GM20000 (cell line): ENCODE data around the gene ZNF429.
"Not testable (repeated sequence)": the region's sequence is repeated elsewhere in the genome, so short reads cannot be mapped to it uniquely, and the experiment has no call there.

ENCODE experiments used
- DNase-seq: peaks from one replicate; pipeline ENCODE4 v3.0.0; 2012; ENCODE audit warnings: low spot score
- TF ChIP-seq, protein P1 (sequence below): IDR thresholded peaks from 2 replicates; pipeline ENCODE4 v1.5.1; 2012; ENCODE audit warnings: mild to moderate bottlenecking, control low read depth; ENCODE audit errors: extremely low read depth, missing control alignments

ZNF429 gene

DNA sequence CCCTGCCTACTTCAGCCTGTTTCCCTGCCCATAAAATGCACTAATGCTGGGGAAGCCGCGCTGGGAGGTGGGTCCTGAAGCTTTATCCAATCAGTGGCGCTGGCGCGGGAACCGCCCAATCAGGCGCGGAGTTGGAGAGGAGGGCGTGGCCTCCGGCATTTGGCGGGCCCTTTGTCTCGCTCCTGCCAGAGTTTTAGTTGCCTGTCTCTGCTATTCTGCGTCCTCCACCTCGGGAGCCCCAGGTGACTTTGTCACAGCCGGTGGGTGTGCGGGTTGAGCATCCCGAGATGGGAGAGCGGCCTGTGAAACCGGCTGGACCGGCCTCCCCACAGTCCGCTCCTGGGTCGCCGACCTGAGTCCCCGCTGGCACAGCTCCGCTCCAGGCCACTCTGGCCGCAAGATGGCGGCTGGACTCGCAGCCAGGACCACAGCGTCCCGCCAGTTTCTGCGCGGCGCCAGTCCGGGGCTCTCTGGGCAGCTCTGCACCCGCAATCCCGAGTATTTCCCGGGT lies 30.7 kb upstream of the ZNF429 start:
- TF ChIP-seq, protein P1, sequence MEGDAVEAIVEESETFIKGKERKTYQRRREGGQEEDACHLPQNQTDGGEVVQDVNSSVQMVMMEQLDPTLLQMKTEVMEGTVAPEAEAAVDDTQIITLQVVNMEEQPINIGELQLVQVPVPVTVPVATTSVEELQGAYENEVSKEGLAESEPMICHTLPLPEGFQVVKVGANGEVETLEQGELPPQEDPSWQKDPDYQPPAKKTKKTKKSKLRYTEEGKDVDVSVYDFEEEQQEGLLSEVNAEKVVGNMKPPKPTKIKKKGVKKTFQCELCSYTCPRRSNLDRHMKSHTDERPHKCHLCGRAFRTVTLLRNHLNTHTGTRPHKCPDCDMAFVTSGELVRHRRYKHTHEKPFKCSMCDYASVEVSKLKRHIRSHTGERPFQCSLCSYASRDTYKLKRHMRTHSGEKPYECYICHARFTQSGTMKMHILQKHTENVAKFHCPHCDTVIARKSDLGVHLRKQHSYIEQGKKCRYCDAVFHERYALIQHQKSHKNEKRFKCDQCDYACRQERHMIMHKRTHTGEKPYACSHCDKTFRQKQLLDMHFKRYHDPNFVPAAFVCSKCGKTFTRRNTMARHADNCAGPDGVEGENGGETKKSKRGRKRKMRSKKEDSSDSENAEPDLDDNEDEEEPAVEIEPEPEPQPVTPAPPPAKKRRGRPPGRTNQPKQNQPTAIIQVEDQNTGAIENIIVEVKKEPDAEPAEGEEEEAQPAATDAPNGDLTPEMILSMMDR: no peak
- peak; percentile 76 for DNase-seq

DNA sequence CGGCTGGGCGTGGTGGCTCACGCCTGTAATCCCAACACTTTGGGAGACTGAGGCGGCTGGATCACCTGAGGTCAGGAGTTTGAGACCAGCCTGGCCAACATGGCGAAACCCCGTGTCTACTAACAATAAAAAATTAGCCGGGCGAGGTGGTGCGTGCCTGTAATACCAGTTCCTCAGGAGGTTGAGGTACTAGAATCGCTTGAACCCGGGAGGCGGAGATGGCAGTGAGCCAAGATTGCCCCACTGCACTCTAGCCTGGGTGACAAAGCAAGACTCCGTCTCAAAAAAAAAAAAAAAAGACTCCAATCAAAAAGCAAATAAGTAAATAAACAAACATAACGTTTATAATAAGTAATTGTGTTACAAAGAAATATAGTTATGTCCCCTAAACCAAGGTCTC lies 23.0 kb upstream of the ZNF429 start:
- DNase-seq: not testable (repeated sequence)

DNA sequence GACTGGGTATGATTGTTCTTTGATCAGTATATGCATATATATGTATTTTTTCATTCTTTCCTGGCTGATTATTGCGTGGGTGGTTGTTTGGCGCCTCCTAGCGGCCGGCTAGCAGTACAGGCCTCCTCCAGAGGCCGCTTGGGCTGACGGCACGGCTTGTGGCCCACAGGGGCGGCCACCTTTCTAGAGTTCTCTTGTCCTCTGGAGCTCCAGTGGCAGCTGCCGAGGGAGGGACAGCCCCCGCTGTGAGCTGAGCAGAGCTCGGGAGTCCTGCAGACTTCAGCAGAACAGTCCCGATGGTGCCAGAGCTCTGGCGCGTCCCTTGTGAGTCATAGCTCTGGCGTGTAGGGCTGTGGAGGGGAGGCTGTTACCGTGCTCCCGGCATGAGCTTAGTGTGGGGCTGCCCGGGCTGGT lies 22.5 kb upstream of the ZNF429 start:
- TF ChIP-seq, protein P1: peak; percentile 84
- peak; percentile 73 for DNase-seq

DNA sequence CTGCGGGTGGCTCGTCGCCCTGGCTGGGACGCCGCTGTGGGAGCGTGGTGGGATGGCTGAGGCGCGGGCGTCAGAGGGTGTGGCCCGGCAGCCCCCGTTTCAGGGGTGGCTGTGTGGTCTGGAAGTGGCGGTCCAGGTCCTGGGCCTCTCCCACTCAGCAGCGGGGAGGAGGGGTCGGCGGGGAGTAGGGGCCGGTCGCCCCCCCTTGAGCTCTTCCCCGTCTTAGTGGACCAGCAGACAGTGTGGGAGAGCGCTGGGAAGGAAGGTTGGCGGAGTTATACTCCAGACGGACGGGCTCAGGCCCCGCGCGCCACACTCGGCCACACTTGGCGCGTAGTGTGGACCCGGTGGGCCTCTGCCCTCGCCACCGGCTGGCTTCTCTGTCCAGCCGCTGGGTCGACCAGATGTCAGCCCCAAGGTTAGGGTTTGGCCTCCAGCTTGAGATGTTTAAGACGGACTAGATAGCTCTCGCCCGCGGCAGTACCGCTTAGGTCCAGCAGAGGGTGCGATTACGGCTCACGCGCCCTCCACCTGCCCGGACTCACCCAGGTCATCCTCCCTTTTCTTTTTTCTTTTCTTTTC lies 21.7 kb upstream of the ZNF429 start:
- TF ChIP-seq, protein P1: peak; percentile 47
- peak; percentile 82 for DNase-seq

DNA sequence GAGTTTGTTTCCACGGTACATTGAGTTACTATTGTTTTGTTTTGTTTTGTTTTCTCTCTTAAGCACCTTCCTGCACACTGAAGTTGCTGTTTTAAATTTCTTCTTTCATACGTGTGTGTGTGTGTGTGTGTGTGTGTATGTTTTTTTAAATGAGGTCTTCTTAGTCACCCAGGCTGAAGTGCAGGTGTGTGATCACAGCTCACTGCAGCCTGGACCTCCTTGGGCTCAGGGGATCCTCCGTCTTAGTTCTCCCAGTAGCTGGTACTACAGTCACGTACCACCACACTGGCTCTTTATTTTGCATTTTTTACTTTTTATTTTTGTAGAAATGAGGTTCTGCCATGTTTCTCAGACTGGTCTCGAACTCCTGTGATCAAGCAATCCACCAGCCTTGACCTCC lies 20.8 kb upstream of the ZNF429 start:
- TF ChIP-seq, protein P1: no peak
- no peak for DNase-seq

- no peak for DNase-seq
- TF ChIP-seq, protein P1: no peak
Measured at GRCh38 chr19:21485926-21486325, 19.5 kb upstream of the ZNF429 start.

- TF ChIP-seq, protein P1: no peak
Measured at GRCh38 chr19:21487969-21488368, 17.4 kb upstream of the ZNF429 start.

GRCh38 chr19:21491146-21491545 lies 14.3 kb upstream of the ZNF429 start:
- TF ChIP-seq, protein P1: no peak
- no peak for DNase-seq

More at GRCh38 chr19:21487969-21488368, 17.4 kb upstream of the ZNF429 start:
- no peak for DNase-seq
